MM.1S (cell line): ENCODE results near the gene BMF.

ENCODE experiments used
- EZH2phosphoT487 ChIP-seq: fragments of 300-600 bp; sonication (generic); IDR thresholded peaks from 2 replicates; pipeline ENCODE4 v1.6.1; 2018; ENCODE audit warnings: antibody characterized with exemption, low read length
- TF ChIP-seq, protein P1 (sequence below): fragments of 300-600 bp; sonication (generic); IDR thresholded peaks from 2 replicates; pipeline ENCODE4 v1.5.1; 2016; ENCODE audit warnings: antibody characterized with exemption, low read length, mixed read lengths

DNA sequence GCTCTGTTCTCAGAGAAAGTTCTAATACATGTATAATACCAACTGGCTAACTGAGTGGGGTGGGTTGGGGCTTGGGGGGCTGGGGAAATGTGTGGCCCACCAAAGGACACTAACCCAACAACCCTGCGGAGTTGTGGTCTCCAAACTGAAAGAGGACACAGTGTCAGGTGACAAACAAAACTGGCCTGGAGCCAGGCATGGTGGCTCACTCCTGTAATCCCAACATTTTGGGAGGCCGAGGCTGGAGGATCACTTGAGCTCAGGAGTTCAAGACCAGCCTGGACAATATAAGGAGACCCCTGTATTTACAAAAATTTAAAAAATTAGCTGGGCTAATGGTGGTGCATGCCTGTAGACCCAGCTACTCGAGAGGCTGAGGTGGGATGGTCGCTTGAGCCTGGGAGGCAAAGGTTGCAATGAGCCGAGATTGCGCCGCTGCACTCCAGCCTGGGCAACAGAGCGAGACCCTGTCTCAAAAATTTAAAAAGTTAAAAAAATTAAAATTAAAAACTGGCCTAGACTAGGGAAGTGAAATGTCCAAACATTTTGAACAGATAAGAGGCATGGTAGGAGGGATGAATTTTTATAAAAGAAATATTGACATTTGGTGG is 38.0 kb downstream of the BMF start:
- TF ChIP-seq, protein P1, sequence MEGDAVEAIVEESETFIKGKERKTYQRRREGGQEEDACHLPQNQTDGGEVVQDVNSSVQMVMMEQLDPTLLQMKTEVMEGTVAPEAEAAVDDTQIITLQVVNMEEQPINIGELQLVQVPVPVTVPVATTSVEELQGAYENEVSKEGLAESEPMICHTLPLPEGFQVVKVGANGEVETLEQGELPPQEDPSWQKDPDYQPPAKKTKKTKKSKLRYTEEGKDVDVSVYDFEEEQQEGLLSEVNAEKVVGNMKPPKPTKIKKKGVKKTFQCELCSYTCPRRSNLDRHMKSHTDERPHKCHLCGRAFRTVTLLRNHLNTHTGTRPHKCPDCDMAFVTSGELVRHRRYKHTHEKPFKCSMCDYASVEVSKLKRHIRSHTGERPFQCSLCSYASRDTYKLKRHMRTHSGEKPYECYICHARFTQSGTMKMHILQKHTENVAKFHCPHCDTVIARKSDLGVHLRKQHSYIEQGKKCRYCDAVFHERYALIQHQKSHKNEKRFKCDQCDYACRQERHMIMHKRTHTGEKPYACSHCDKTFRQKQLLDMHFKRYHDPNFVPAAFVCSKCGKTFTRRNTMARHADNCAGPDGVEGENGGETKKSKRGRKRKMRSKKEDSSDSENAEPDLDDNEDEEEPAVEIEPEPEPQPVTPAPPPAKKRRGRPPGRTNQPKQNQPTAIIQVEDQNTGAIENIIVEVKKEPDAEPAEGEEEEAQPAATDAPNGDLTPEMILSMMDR = no peak
- no peak for TF ChIP-seq EZH2phosphoT487
